Endothelial cell of umbilical vein (primary cell): ENCODE results near the gene SGTA. TPM values are rescaled to one million over a fixed set of nuclear protein-coding genes. Genes with fewer than 3 reads are reported as not detected.

Source experiments
- BruUV-seq: library from RNA; stranded (reverse); fragments of 400-500 nt; replicated peaks from 2 replicates; lab custom pipeline; 2021; lab: Mats Ljungman, UMichigan
- CTCF ChIA-PET: fragments of 300-600, 350-600 bp; sonication (Branson Sonifier 250); formaldehyde crosslinking; loops from one replicate; lab custom pipeline; 2021; ENCODE audit warnings: antibody characterized with exemption, inconsistent platforms; lab: Charles Lee
- POLR2A ChIA-PET: fragments of 300-600, 350-600 bp; sonication (Branson Sonifier 250); formaldehyde crosslinking; loops from one replicate; lab custom pipeline; 2021; ENCODE audit warnings: antibody characterized with exemption, inconsistent platforms; lab: Charles Lee
- DNase-seq: peaks from one replicate; pipeline ENCODE4 v3.0.0-alpha.2; 2011; ENCODE audit warnings: low read depth, low spot score
- FAIRE-seq: peaks from 2 replicates; lab custom pipeline; 2011; peaks lifted over from hg19 to GRCh38; lab: Jason Lieb, UNC
- H2AFZ ChIP-seq: 2 replicates; pipeline ENCODE4 v1.6.0; 2012; ENCODE audit warnings: low read depth, low read length, control low read depth, inconsistent platforms
- H3K27ac ChIP-seq: 2 replicates; pipeline ENCODE4 v1.5.1; 2011; ENCODE audit warnings: low read depth, mild to moderate bottlenecking, control low read depth, low read length, moderate library complexity; ENCODE audit not compliant: insufficient read depth
- H3K27me3 ChIP-seq, 2 experiments: 2 replicates each; pipeline versions ENCODE4 v1.6.0 to v1.6.1; 2011; ENCODE audit warnings: low read length in 2 of 2, mixed read lengths in 1 of 2; ENCODE audit not compliant: control insufficient read depth in 2 of 2, insufficient read depth in 2 of 2
- H3K36me3 ChIP-seq, 2 experiments: 2 replicates in 1 of 2; 3 replicates in 1 of 2; pipeline ENCODE4 v1.5.1; 2011; ENCODE audit warnings: low read length in 2 of 2, mild to moderate bottlenecking in 1 of 2, moderate library complexity in 1 of 2; ENCODE audit not compliant: control insufficient read depth in 2 of 2, insufficient read depth in 2 of 2; ENCODE audit errors: extremely low read depth in 1 of 2
- H3K4me1 ChIP-seq: 3 replicates; pipeline ENCODE4 v1.5.1; 2011; ENCODE audit warnings: mild to moderate bottlenecking, low read length; ENCODE audit not compliant: control insufficient read depth, insufficient read depth; ENCODE audit errors: extremely low read depth
- H3K4me2 ChIP-seq: 2 replicates; pipeline ENCODE4 v1.6.1; 2011; ENCODE audit warnings: low read length, control low read depth, mixed read lengths; ENCODE audit not compliant: insufficient read depth
- H3K4me3 ChIP-seq, 3 experiments: fragments of 200-600 bp in 1 of 3; sonication (generic), shearing (Covaris generic) in 1 of 3; replicated peaks in 1 of 3; 2 replicates each; pipeline ENCODE4 v1.5.1; 2011 to 2016; ENCODE audit warnings: control low read depth in 3 of 3, low read length in 3 of 3, mild to moderate bottlenecking in 2 of 3, inconsistent platforms in 1 of 3, low read depth in 1 of 3, moderate library complexity in 1 of 3; ENCODE audit not compliant: insufficient read depth in 1 of 3
- H3K79me2 ChIP-seq: 2 replicates; pipeline ENCODE4 v1.6.0; 2012; ENCODE audit warnings: low read length, inconsistent platforms; ENCODE audit not compliant: control insufficient read depth, insufficient read depth
- H3K9ac ChIP-seq: replicated peaks from 2 replicates; pipeline ENCODE3; 2011; ENCODE audit warnings: low read length, control low read depth; ENCODE audit not compliant: insufficient read depth; ENCODE audit errors: extremely low read depth
- H3K9me1 ChIP-seq: replicated peaks from 3 replicates; pipeline ENCODE4 v1.6.0; 2011; ENCODE audit warnings: mild to moderate bottlenecking, low read length; ENCODE audit not compliant: control insufficient read depth, insufficient read depth; ENCODE audit errors: extremely low read depth
- H3K9me3 ChIP-seq: replicated peaks from 2 replicates; pipeline ENCODE4 v1.5.1; 2012; ENCODE audit warnings: low read length, inconsistent platforms; ENCODE audit not compliant: control insufficient read depth, insufficient read depth
- H4K20me1 ChIP-seq: replicated peaks from 2 replicates; pipeline ENCODE3; 2011; ENCODE audit warnings: mild to moderate bottlenecking, low read length; ENCODE audit not compliant: control insufficient read depth, insufficient read depth; ENCODE audit errors: extremely low read depth
- CTCF ChIP-seq, 2 donors: IDR thresholded peaks; 1 replicate in 1 of 2; 2 replicates in 1 of 2; pipeline ENCODE4 v1.5.1; 2011; ENCODE audit warnings: low read length in 2 of 2, mild to moderate bottlenecking in 2 of 2, moderate library complexity in 2 of 2, control low read depth in 1 of 2, inconsistent platforms in 1 of 2, low read depth in 1 of 2; ENCODE audit not compliant: insufficient read depth in 1 of 2; ENCODE audit errors: extremely low read depth in 1 of 2
- EZH2 ChIP-seq: IDR thresholded peaks from 2 replicates; pipeline ENCODE4 v1.6.1; 2012; ENCODE audit warnings: borderline replicate concordance, low read depth, mild to moderate bottlenecking, moderate library complexity, low read length, inconsistent platforms; ENCODE audit not compliant: severe bottlenecking
- FOS ChIP-seq: IDR thresholded peaks from 2 replicates; pipeline ENCODE4 v1.6.1; 2011; ENCODE audit warnings: mild to moderate bottlenecking, low read length, moderate library complexity, borderline replicate concordance; ENCODE audit not compliant: insufficient read depth
- GATA2 ChIP-seq: IDR thresholded peaks from 2 replicates; pipeline ENCODE4 v1.7.0; 2011; ENCODE audit warnings: low read depth, mild to moderate bottlenecking, moderate library complexity, mixed read lengths, low read length; ENCODE audit not compliant: insufficient read length, insufficient read depth
- JUN ChIP-seq: IDR thresholded peaks from 2 replicates; pipeline ENCODE4 v1.6.1; 2011; ENCODE audit warnings: borderline replicate concordance, low read depth; ENCODE audit not compliant: insufficient read length, insufficient read depth
- MYC ChIP-seq: IDR thresholded peaks from one replicate; pipeline ENCODE4 v1.6.1; 2011; ENCODE audit warnings: mild to moderate bottlenecking, low read depth, low read length
- POLR2A ChIP-seq: IDR thresholded peaks from 2 replicates; pipeline ENCODE4 v1.6.1; 2012; ENCODE audit warnings: low read depth, mild to moderate bottlenecking, control low read depth, low read length
- POLR2AphosphoS5 ChIP-seq: IDR thresholded peaks from 2 replicates; pipeline ENCODE4 v1.6.1; 2012; ENCODE audit warnings: low read depth, mild to moderate bottlenecking, control low read depth, low read length, moderate library complexity; ENCODE audit not compliant: insufficient read depth
- dilution Hi-C: fragments of 300-500 bp; cut with MboI; formaldehyde crosslinking; loops from one replicate; pipeline ENCODE4 v1.15.0; 2019; ENCODE audit warnings: low sequenced_read_pairs; ENCODE audit not compliant: extremely low pct_ligation_motif_present
- intact Hi-C: fragments of 100-400 bp; cut with micrococcal nuclease; formaldehyde crosslinking; loops from one replicate; pipeline ENCODE4 v1.10.0; 2022
- polyA plus RNA-seq, 4 experiments: library from polyadenylated mRNA; depleted of rRNA in 3 of 4; stranded (reverse) in 3 of 4; unstranded in 1 of 4; fragments of >200 nt; gene quantifications; 2 replicates each; pipeline versions ENCODE4 v1.2.1 to v1.2.3, GENCODE V29; 2011 to 2012; ENCODE audit warnings: missing spikeins in 1 of 4
- total RNA-seq: library from RNA; stranded (reverse); gene quantifications from 2 replicates; pipeline ENCODE4 v1.2.3, GENCODE V29; 2021
- TF ChIP-seq, protein P1 (sequence below): IDR thresholded peaks from 2 replicates; pipeline ENCODE4 v1.6.1; 2011; ENCODE audit not compliant: insufficient read depth, insufficient read length

The SGTA gene
- total and polyA plus RNA-seq, 2 donors (not counting 3 experiments of a cell fraction or from before 2014, with no cell fraction given): 76.5 to 119 TPM

DNA sequence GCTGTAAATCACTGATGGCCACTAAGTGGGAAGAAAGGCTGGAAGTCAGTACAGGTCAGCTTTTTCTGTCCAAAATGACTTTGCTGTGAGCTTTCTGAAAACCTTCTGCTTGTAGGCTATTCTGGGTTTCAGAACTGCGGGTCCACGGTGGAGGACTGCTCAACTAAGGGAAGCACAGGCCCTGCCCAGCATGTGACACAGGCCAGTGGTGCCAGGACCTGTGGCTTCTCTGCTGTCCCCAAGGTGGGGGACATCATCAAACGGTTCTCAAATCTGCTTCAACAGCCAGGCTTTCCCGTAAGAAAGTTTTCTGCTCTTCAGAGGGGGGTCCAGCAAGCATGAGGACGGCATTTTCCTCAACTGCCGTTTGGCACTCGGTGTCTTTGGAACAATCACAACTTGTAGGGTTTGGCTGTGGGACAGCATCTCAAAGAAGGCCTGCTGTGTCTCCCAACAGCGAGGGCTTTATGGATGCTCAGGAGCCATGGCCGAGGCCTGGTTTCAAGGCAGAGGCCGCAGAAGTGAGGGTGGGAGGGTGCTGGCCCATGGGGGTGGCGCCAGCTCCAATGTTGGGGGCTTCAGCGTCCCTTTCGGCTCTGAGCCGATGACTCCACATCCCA, 3.8 kb downstream of the SGTA start:
- Histone ChIP-seq H3K9me3 (no peaks in the 10 kb centered on the region), H3K9me1 (no peaks in the 10 kb centered on the region), H3K4me3 (no peak overlapping the region), H2AFZ (no peak overlapping the region), H3K9ac (no peak overlapping the region), H4K20me1 (no peaks in the 10 kb centered on the region), H3K36me3 (no peaks in the 10 kb centered on the region), H3K79me2 (peaks cover 88% of the 10 kb centered on the region), H3K27me3 (no peaks in the 10 kb centered on the region), H3K4me1 (peaks cover 17% of the 10 kb centered on the region), H3K4me2 (no peak overlapping the region), H3K27ac (no peak overlapping the region)
- FAIRE-seq (no peak), DNase-seq (no peak)
- ChIA-PET POLR2A (no interaction called here), CTCF (no interaction called here)
- no TSS peak for BruUV-seq
- intact Hi-C loops: no loop called here
- dilution Hi-C loops: no loop called here
- TF ChIP-seq POLR2AphosphoS5: no peak
- TF ChIP-seq GATA2: no peak
- TF ChIP-seq CTCF (IDR thresholded peaks at IDR 0.05; ENCODE audit: extremely low read depth in 1 of 2, insufficient read depth in 1 of 2, low read depth in 1 of 2, low read length in 2 of 2): no peak
- no peak for TF ChIP-seq FOS
- no peak for TF ChIP-seq MYC
- TF ChIP-seq, protein P1, sequence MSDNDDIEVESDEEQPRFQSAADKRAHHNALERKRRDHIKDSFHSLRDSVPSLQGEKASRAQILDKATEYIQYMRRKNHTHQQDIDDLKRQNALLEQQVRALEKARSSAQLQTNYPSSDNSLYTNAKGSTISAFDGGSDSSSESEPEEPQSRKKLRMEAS: no peak
- no peak for TF ChIP-seq EZH2
- TF ChIP-seq JUN: no peak
- no peak for TF ChIP-seq POLR2A
